HEK293 (cell line): ENCODE measurements around the gene SPTLC3.

Experiments
- CTCF ChIA-PET: fragments of 350-600 bp; formaldehyde crosslinking; extraction: SDS; loops from one replicate; lab custom pipeline; 2021; ENCODE audit warnings: antibody characterized with exemption; lab: Yijun Ruan, JAX
- POLR2A ChIA-PET: fragments of 300-600 bp; formaldehyde crosslinking; extraction: SDS; loops from one replicate; lab custom pipeline; 2020; ENCODE audit warnings: antibody characterized with exemption, inconsistent platforms; lab: Yijun Ruan, JAX
- H3K27ac ChIP-seq: fragments of 200-500 bp; sonication (Bioruptor generic); 2 replicates; pipeline ENCODE4 v1.5.1; 2014; ENCODE audit warnings: low read depth, low read length, control low read depth, inconsistent platforms; ENCODE audit errors: extremely low read depth
- H3K36me3 ChIP-seq, 2 experiments: fragments of 200-500 bp in 1 of 2; sonication (Bioruptor generic) in 1 of 2; 1 replicate in 1 of 2; 2 replicates in 1 of 2; pipeline ENCODE4 v1.5.1; 2014 to 2017; ENCODE audit warnings: inconsistent platforms in 2 of 2, low read length in 2 of 2; ENCODE audit not compliant: control insufficient read depth in 2 of 2, insufficient read depth in 1 of 2
- H3K4me1 ChIP-seq: fragments of 200-500 bp; sonication (Bioruptor generic); 2 replicates; pipeline ENCODE4 v1.5.1; 2014; ENCODE audit warnings: mild to moderate bottlenecking, low read length, inconsistent platforms; ENCODE audit not compliant: control insufficient read depth, insufficient read depth
- H3K4me3 ChIP-seq: 2 replicates; pipeline ENCODE4 v1.5.1; 2011; ENCODE audit warnings: low read depth, mild to moderate bottlenecking, control low read depth, low read length, moderate library complexity
- H3K9me3 ChIP-seq: fragments of 200-500 bp; sonication (Bioruptor generic); 2 replicates; pipeline ENCODE4 v1.5.1; 2014; ENCODE audit warnings: low read depth, low read length, inconsistent platforms; ENCODE audit not compliant: control insufficient read depth, insufficient read depth
- BCL6B ChIP-seq: fragments of 450-650 bp; formaldehyde crosslinking; IDR thresholded peaks from 2 replicates; pipeline ENCODE4 v1.5.1; 2017; ENCODE audit warnings: missing biosample characterization, missing genetic modification characterization
- KLF1 ChIP-seq: fragments of 450-650 bp; formaldehyde crosslinking; IDR thresholded peaks from 2 replicates; pipeline ENCODE4 v1.5.1; 2016; ENCODE audit warnings: missing biosample characterization, missing genetic modification characterization
- KLF17 ChIP-seq: fragments of 450-650 bp; formaldehyde crosslinking; IDR thresholded peaks from 2 replicates; pipeline ENCODE4 v1.5.1; 2016; ENCODE audit warnings: missing biosample characterization, missing genetic modification characterization
- KLF8 ChIP-seq: fragments of 450-650 bp; formaldehyde crosslinking; IDR thresholded peaks from 2 replicates; pipeline ENCODE4 v1.5.1; 2016; ENCODE audit warnings: missing biosample characterization, missing genetic modification characterization
- PRDM6 ChIP-seq: fragments of 450-650 bp; formaldehyde crosslinking; IDR thresholded peaks from 2 replicates; pipeline ENCODE4 v1.5.1; 2017; ENCODE audit warnings: missing biosample characterization, missing genetic modification characterization
- REST ChIP-seq: fragments of 450-650 bp; formaldehyde crosslinking; IDR thresholded peaks from 2 replicates; pipeline ENCODE4 v1.5.1; 2016; ENCODE audit warnings: missing biosample characterization, missing genetic modification characterization
- TRIM28 ChIP-seq: IDR thresholded peaks from 2 replicates; pipeline ENCODE4 v1.6.1; 2011; ENCODE audit warnings: low read length, control low read depth, borderline replicate concordance
- WT1 ChIP-seq: fragments of 450-650 bp; formaldehyde crosslinking; IDR thresholded peaks from 2 replicates; pipeline ENCODE4 v1.5.1; 2016; ENCODE audit warnings: missing biosample characterization, missing genetic modification characterization
- YY2 ChIP-seq: fragments of 450-650 bp; formaldehyde crosslinking; IDR thresholded peaks from 2 replicates; pipeline ENCODE4 v1.5.1; 2016; ENCODE audit warnings: missing biosample characterization, missing genetic modification characterization
- ZFP3 ChIP-seq: fragments of 450-650 bp; formaldehyde crosslinking; IDR thresholded peaks from 2 replicates; pipeline ENCODE4 v1.5.1; 2016; ENCODE audit warnings: low read depth, missing biosample characterization, missing genetic modification characterization
- ZFP41 ChIP-seq: fragments of 450-650 bp; formaldehyde crosslinking; IDR thresholded peaks from 2 replicates; pipeline ENCODE4 v1.5.1; 2016; ENCODE audit warnings: missing biosample characterization, missing genetic modification characterization, borderline replicate concordance
- ZFP69B ChIP-seq: fragments of 450-650 bp; formaldehyde crosslinking; IDR thresholded peaks from 2 replicates; pipeline ENCODE4 v1.5.1; 2016; ENCODE audit warnings: missing biosample characterization, missing genetic modification characterization
- ZNF24 ChIP-seq: fragments of 450-650 bp; formaldehyde crosslinking; IDR thresholded peaks from 2 replicates; pipeline ENCODE4 v1.5.1; 2016; ENCODE audit warnings: missing biosample characterization, missing genetic modification characterization
- ZNF350 ChIP-seq: fragments of 450-650 bp; formaldehyde crosslinking; IDR thresholded peaks from 2 replicates; pipeline ENCODE4 v1.5.0; 2017; ENCODE audit warnings: missing biosample characterization, mild to moderate bottlenecking, missing genetic modification characterization
- ZNF366 ChIP-seq: fragments of 450-650 bp; formaldehyde crosslinking; conservative IDR thresholded peaks from 2 replicates; pipeline ENCODE4 v1.5.1; 2016; ENCODE audit warnings: missing biosample characterization, missing genetic modification characterization
- ZNF394 ChIP-seq: fragments of 450-650 bp; formaldehyde crosslinking; IDR thresholded peaks from 2 replicates; pipeline ENCODE4 v1.5.1; 2016; ENCODE audit warnings: missing biosample characterization, missing genetic modification characterization, mild to moderate bottlenecking, moderate library complexity, borderline replicate concordance
- ZNF521 ChIP-seq: fragments of 450-650 bp; formaldehyde crosslinking; IDR thresholded peaks from 2 replicates; pipeline ENCODE4 v1.5.1; 2017; ENCODE audit warnings: missing biosample characterization, mild to moderate bottlenecking, missing genetic modification characterization
- ZNF530 ChIP-seq: fragments of 450-650 bp; formaldehyde crosslinking; IDR thresholded peaks from 2 replicates; pipeline ENCODE4 v1.5.1; 2016; ENCODE audit warnings: low read depth, missing biosample characterization, missing genetic modification characterization
- ZNF624 ChIP-seq: fragments of 450-650 bp; formaldehyde crosslinking; IDR thresholded peaks from 2 replicates; pipeline ENCODE4 v1.5.1; 2017; ENCODE audit warnings: missing biosample characterization, missing genetic modification characterization
- ZNF654 ChIP-seq: fragments of 450-650 bp; formaldehyde crosslinking; IDR thresholded peaks from 2 replicates; pipeline ENCODE4 v1.5.1; 2016; ENCODE audit warnings: low read depth, missing biosample characterization, missing genetic modification characterization
- ZNF658 ChIP-seq: fragments of 450-650 bp; formaldehyde crosslinking; IDR thresholded peaks from 2 replicates; pipeline ENCODE4; 2016; ENCODE audit warnings: missing biosample characterization, missing genetic modification characterization
- ZNF664 ChIP-seq: fragments of 450-650 bp; formaldehyde crosslinking; IDR thresholded peaks from 2 replicates; pipeline ENCODE4 v1.5.1; 2016; ENCODE audit warnings: missing biosample characterization, missing genetic modification characterization
- ZNF791 ChIP-seq: fragments of 450-650 bp; formaldehyde crosslinking; IDR thresholded peaks from 2 replicates; pipeline ENCODE4 v1.5.1; 2016; ENCODE audit warnings: missing biosample characterization, missing genetic modification characterization
- TF ChIP-seq, protein P1 (sequence below): fragments of 450-650 bp; formaldehyde crosslinking; IDR thresholded peaks from 2 replicates; pipeline ENCODE4 v1.5.1; 2016; ENCODE audit warnings: missing biosample characterization, missing genetic modification characterization
- TF ChIP-seq, protein P2 (sequence below): fragments of 450-650 bp; formaldehyde crosslinking; IDR thresholded peaks from 2 replicates; pipeline ENCODE4 v1.5.0; 2017; ENCODE audit warnings: missing biosample characterization, missing genetic modification characterization, borderline replicate concordance

Gene SPTLC3

DNA sequence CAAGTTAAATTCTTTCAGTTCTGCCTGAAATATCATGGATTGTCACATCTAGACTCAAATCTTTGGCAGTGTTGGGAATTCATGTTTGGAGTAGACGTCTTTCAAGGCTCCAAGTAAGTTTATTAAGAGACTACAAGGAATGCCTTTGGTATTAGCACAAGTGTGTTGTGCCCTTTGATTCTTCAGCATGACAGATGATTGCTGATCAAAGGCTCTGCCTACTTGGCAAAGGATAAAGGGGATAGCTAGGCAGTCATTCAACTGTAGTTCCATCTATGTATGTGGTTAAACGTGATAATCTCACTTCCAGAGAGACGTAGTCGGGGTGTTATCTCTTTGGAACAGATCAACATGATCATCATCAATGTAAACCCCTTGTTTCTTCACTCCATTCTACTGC, 86.2 kb downstream of the SPTLC3 start:
- CTCF ChIA-PET, result interaction anchor here (0.6 kb wide), 1 partner anchor 10 kb away, joined by 3 read pairs; no protein-coding TSS in a partner anchor
- no peak overlapping the region for H3K27ac ChIP-seq
- TF ChIP-seq ZNF658 (tag by site-specific recombination) (no peak), PRDM6 (tag by site-specific recombination) (no peak), ZNF654 (tag by site-specific recombination) (no peak), BCL6B (tag by site-specific recombination) (no peak), ZFP3 (tag by site-specific recombination) (no peak), KLF8 (tag by site-specific recombination) (no peak), ZNF350 (no peak), ZFP69B (no peak), ZNF394 (tag by site-specific recombination) (no peak), ZNF530 (no peak)
- TF ChIP-seq, protein P1, sequence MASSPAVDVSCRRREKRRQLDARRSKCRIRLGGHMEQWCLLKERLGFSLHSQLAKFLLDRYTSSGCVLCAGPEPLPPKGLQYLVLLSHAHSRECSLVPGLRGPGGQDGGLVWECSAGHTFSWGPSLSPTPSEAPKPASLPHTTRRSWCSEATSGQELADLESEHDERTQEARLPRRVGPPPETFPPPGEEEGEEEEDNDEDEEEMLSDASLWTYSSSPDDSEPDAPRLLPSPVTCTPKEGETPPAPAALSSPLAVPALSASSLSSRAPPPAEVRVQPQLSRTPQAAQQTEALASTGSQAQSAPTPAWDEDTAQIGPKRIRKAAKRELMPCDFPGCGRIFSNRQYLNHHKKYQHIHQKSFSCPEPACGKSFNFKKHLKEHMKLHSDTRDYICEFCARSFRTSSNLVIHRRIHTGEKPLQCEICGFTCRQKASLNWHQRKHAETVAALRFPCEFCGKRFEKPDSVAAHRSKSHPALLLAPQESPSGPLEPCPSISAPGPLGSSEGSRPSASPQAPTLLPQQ, result no peak

GRCh38 chr20:13098720-13099355, 90.1 kb downstream of the SPTLC3 start:
- Histone ChIP-seq H3K36me3 (no peaks in the 10 kb centered on the region), H3K9me3 (no peaks in the 10 kb centered on the region), H3K4me1 (no peaks in the 10 kb centered on the region), H3K27ac (no peak overlapping the region), H3K4me3 (no peak overlapping the region)
- POLR2A ChIA-PET, result no interaction called here
- CTCF ChIA-PET, result interaction anchor here (0.6 to 1.1 kb wide), 4 partner anchors 21 to 226 kb away, joined by 3 to 6 read pairs (median 4); no protein-coding TSS in a partner anchor
- no peak for TF ChIP-seq ZNF624 (tag by site-specific recombination)
- no peak for TF ChIP-seq REST
- TF ChIP-seq YY2 (tag by site-specific recombination), result no peak
- no peak for TF ChIP-seq ZNF521 (tag by site-specific recombination)
- TF ChIP-seq ZNF791 (tag by site-specific recombination), result no peak
- no peak for TF ChIP-seq ZNF664 (tag by site-specific recombination)
- TF ChIP-seq KLF17 (tag by site-specific recombination), result no peak
- TF ChIP-seq, protein P2, sequence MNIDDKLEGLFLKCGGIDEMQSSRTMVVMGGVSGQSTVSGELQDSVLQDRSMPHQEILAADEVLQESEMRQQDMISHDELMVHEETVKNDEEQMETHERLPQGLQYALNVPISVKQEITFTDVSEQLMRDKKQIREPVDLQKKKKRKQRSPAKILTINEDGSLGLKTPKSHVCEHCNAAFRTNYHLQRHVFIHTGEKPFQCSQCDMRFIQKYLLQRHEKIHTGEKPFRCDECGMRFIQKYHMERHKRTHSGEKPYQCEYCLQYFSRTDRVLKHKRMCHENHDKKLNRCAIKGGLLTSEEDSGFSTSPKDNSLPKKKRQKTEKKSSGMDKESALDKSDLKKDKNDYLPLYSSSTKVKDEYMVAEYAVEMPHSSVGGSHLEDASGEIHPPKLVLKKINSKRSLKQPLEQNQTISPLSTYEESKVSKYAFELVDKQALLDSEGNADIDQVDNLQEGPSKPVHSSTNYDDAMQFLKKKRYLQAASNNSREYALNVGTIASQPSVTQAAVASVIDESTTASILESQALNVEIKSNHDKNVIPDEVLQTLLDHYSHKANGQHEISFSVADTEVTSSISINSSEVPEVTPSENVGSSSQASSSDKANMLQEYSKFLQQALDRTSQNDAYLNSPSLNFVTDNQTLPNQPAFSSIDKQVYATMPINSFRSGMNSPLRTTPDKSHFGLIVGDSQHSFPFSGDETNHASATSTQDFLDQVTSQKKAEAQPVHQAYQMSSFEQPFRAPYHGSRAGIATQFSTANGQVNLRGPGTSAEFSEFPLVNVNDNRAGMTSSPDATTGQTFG (tag by site-specific recombination), result no peak
- TF ChIP-seq ZFP41 (tag by site-specific recombination), result no peak
- TF ChIP-seq WT1 (tag by site-specific recombination), result no peak
- TF ChIP-seq ZNF366 (tag by site-specific recombination), result no peak
- no peak for TF ChIP-seq ZNF24
- no peak for TF ChIP-seq TRIM28
- TF ChIP-seq KLF1 (tag by site-specific recombination), result no peak

More for the DNA sequence above, 86.2 kb downstream of the SPTLC3 start:
- H3K4me3 ChIP-seq, result no peak overlapping the region
- H3K9me3 ChIP-seq, result no peaks in the 10 kb centered on the region
- H3K36me3 ChIP-seq, result no peaks in the 10 kb centered on the region
- H3K4me1 ChIP-seq, result no peaks in the 10 kb centered on the region
- POLR2A ChIA-PET, result no interaction called here
